ENCODE results near the gene IP6K2.

Gene IP6K2

GRCh38 chr3:48716508-48716981, 476 bp downstream of the IP6K2 start:
- Mint-ChIP-seq H3K4me3 (peak overlapping the region; percentile 96), H3K36me3 (ENCODE audit: insufficient read depth) (peaks cover 30% of the 10 kb centered on the region), H3K9me3 (no peaks in the 10 kb centered on the region), H3K27ac (ENCODE audit: low read depth) (peak overlapping the region; percentile 94), H3K27me3 (no peaks in the 10 kb centered on the region), H3K4me1 (peaks cover 43% of the 10 kb centered on the region)
- peak in 1 of 2 donors; percentile 17 for DNase-seq (ENCODE audit: low spot score in 2 of 2)
- ATAC-seq (replicated peaks; ENCODE audit: extremely low read depth, poor library complexity, severe bottlenecking) = peak; percentile 29

DNA sequence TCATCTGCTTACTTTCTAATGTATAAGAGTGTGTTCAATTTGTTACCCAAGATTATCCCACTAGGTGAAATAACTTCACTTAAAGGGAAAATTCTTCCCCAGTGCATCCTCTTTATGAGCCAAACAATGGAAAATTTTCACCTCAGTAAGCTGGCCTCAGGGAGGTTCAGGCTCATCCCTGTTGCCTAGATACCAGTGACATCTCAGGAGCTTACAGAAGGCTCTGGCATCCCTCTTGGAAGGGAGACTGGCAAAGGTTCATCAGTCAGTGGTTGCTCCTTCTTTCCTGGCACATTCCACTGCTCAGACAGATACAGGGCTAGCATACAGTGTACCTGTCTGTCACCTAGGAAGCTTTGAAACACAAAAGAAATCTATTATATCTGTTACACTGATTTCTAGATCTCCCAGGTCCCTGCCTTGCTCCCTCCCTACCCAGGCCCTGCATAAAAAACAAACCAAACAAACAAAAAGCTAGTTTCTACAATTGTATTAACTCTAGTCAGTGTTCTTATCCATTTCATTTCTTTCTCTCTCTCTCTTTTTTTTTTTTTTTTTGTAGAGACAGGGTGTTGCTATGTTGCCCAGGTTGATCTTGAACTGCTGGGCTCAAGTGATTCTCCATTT, 1.7 kb downstream of the IP6K2 start:
- DNase-seq (ENCODE audit: low spot score in 2 of 2) = no peak
- peaks cover 37% of the 10 kb centered on the region for H3K36me3 Mint-ChIP-seq (ENCODE audit: insufficient read depth)
- H3K27ac Mint-ChIP-seq (ENCODE audit: low read depth) = peak overlapping the region; percentile 94
- H3K4me1 Mint-ChIP-seq = peaks cover 52% of the 10 kb centered on the region
- peak overlapping the region; percentile 96 for H3K4me3 Mint-ChIP-seq
- ATAC-seq (replicated peaks; ENCODE audit: extremely low read depth, poor library complexity, severe bottlenecking) = no peak
- no peaks in the 10 kb centered on the region for H3K27me3 Mint-ChIP-seq
- H3K9me3 Mint-ChIP-seq = no peaks in the 10 kb centered on the region

- Mint-ChIP-seq H3K4me3 (no peak overlapping the region), H3K36me3 (ENCODE audit: insufficient read depth) (peaks cover 41% of the 10 kb centered on the region), H3K27ac (ENCODE audit: low read depth) (peak overlapping the region; percentile 46), H3K27me3 (no peaks in the 10 kb centered on the region), H3K9me3 (no peaks in the 10 kb centered on the region), H3K4me1 (peaks cover 62% of the 10 kb centered on the region)
- no peak for ATAC-seq (replicated peaks; ENCODE audit: extremely low read depth, poor library complexity, severe bottlenecking)
- no peak for DNase-seq (ENCODE audit: low spot score in 2 of 2)
Measured at GRCh38 chr3:48711727-48712126, 5.3 kb downstream of the IP6K2 start.

- no peaks in the 10 kb centered on the region for H3K9me3 Mint-ChIP-seq
- peaks cover 45% of the 10 kb centered on the region for H3K36me3 Mint-ChIP-seq (ENCODE audit: insufficient read depth)
- DNase-seq (ENCODE audit: low spot score in 2 of 2) (no peak), ATAC-seq (replicated peaks; ENCODE audit: extremely low read depth, poor library complexity, severe bottlenecking) (no peak)
- H3K4me1 Mint-ChIP-seq = peaks cover 54% of the 10 kb centered on the region
- H3K27ac Mint-ChIP-seq (ENCODE audit: low read depth) = no peak overlapping the region
- H3K4me3 Mint-ChIP-seq = no peak overlapping the region
- no peaks in the 10 kb centered on the region for H3K27me3 Mint-ChIP-seq
Measured at GRCh38 chr3:48709051-48709461, 8.0 kb downstream of the IP6K2 start.

- no peak overlapping the region for H3K27ac Mint-ChIP-seq (ENCODE audit: low read depth)
- DNase-seq (ENCODE audit: low spot score in 2 of 2) (no peak), ATAC-seq (replicated peaks; ENCODE audit: extremely low read depth, poor library complexity, severe bottlenecking) (no peak)
- no peaks in the 10 kb centered on the region for H3K27me3 Mint-ChIP-seq
- H3K9me3 Mint-ChIP-seq = no peaks in the 10 kb centered on the region
- H3K36me3 Mint-ChIP-seq (ENCODE audit: insufficient read depth) = peaks cover 46% of the 10 kb centered on the region
- no peak overlapping the region for H3K4me3 Mint-ChIP-seq
- H3K4me1 Mint-ChIP-seq = peaks cover 53% of the 10 kb centered on the region
Measured at GRCh38 chr3:48708481-48708889, 8.5 kb downstream of the IP6K2 start.

DNA sequence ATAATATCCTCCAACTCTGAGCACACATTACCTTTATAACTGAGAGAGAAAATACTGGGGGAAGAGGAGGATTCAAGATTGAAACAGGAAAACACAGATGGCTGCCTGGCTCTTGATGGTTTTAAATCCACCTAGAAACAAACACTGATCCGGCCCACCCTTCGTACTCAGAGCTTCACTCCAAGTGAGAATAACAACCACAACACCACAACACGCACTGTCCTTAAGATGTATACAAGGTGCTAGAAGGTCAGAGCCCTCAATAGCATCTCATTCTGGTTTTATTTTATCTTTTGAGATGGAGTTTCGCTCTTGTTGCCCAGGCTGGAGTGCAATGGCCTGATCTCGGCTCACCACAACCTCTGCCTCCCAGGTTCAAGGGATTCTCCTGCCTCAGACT, 9.9 kb downstream of the IP6K2 start:
- ATAC-seq (replicated peaks; ENCODE audit: extremely low read depth, poor library complexity, severe bottlenecking) = no peak
- no peak for DNase-seq (ENCODE audit: low spot score in 2 of 2)
- no peaks in the 10 kb centered on the region for H3K9me3 Mint-ChIP-seq
- H3K27me3 Mint-ChIP-seq = no peaks in the 10 kb centered on the region
- peaks cover 45% of the 10 kb centered on the region for H3K36me3 Mint-ChIP-seq (ENCODE audit: insufficient read depth)
- H3K27ac Mint-ChIP-seq (ENCODE audit: low read depth) = no peak overlapping the region
- no peak overlapping the region for H3K4me3 Mint-ChIP-seq
- H3K4me1 Mint-ChIP-seq = peaks cover 57% of the 10 kb centered on the region

DNA sequence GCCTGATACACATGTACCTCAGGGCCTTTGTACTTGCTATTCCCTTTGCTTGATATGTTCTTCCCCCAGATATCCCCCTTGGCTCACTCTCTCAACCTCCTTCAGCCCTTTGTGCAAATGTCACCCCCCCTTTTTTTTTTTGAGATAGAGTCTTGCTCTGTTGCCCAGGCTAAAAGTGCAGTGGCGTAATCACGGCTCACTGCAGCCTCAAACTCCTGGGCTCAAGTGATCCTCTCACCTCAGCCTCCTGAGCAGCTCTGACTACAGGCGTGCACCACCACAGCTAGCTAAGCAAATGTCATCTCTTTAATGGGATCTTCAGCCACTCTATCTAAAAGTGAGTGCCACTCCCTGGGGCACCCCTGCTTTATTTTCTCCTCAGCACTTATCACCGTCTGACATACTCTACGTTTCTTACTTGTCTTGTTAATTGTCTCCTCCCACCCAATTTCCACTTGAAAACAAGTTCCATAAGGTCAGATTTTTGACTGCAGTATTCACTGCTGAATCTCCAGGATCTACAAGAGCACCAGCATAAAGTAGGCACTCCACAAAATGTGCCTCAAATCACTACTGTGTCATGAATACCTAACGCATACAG, 14.6 kb downstream of the IP6K2 start:
- Mint-ChIP-seq H3K9me3 (no peaks in the 10 kb centered on the region), H3K27me3 (no peaks in the 10 kb centered on the region), H3K27ac (ENCODE audit: low read depth) (peak overlapping the region; percentile 20), H3K4me3 (no peak overlapping the region), H3K36me3 (ENCODE audit: insufficient read depth) (peaks cover 33% of the 10 kb centered on the region), H3K4me1 (peaks cover 44% of the 10 kb centered on the region)
- DNase-seq (ENCODE audit: low spot score in 2 of 2) (no peak), ATAC-seq (replicated peaks; ENCODE audit: extremely low read depth, poor library complexity, severe bottlenecking) (no peak)

GRCh38 chr3:48700731-48701405, 16.2 kb downstream of the IP6K2 start:
- H3K4me3 Mint-ChIP-seq = no peak overlapping the region
- no peak for ATAC-seq (replicated peaks; ENCODE audit: extremely low read depth, poor library complexity, severe bottlenecking)

DNA sequence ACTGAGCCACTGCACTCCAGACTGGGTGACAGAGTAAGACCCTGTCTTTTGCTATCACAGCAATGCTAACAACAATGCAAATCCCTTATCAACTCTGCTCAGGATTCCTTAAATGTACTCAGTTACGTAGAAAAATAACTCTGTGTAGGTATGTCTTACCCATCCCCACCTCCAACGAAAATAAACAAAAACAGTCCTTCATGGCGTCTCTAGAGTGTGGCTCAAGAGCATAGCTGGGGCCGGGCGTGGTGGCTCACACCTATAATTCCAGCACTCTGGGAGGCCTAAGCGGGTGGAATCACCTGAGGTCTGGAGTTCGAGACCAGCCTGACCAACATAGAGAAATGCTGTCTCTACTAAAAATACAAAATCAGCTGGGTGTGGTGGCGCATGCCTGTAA, 18.1 kb downstream of the IP6K2 start:
- H3K9me3 Mint-ChIP-seq = no peaks in the 10 kb centered on the region

More at GRCh38 chr3:48700731-48701405, 16.2 kb downstream of the IP6K2 start:
- Mint-ChIP-seq H3K4me1 (peaks cover 33% of the 10 kb centered on the region), H3K36me3 (ENCODE audit: insufficient read depth) (peaks cover 33% of the 10 kb centered on the region), H3K27ac (ENCODE audit: low read depth) (no peak overlapping the region), H3K9me3 (no peaks in the 10 kb centered on the region), H3K27me3 (no peaks in the 10 kb centered on the region)
- no peak for DNase-seq (ENCODE audit: low spot score in 2 of 2)

GRCh38 chr3:48697952-48698351, 19.1 kb downstream of the IP6K2 start:
- ATAC-seq (replicated peaks; ENCODE audit: extremely low read depth, poor library complexity, severe bottlenecking) (no peak), DNase-seq (ENCODE audit: low spot score in 2 of 2) (no peak)
- Mint-ChIP-seq H3K27ac (ENCODE audit: low read depth) (no peak overlapping the region), H3K36me3 (ENCODE audit: insufficient read depth) (peaks cover 38% of the 10 kb centered on the region), H3K27me3 (no peaks in the 10 kb centered on the region), H3K9me3 (no peaks in the 10 kb centered on the region), H3K4me3 (no peak overlapping the region), H3K4me1 (peaks cover 32% of the 10 kb centered on the region)

More for the DNA sequence above, 18.1 kb downstream of the IP6K2 start:
- DNase-seq (ENCODE audit: low spot score in 2 of 2) (no peak), ATAC-seq (replicated peaks; ENCODE audit: extremely low read depth, poor library complexity, severe bottlenecking) (no peak)
- H3K4me3 Mint-ChIP-seq = peak overlapping the region; percentile 11
- H3K36me3 Mint-ChIP-seq (ENCODE audit: insufficient read depth) = peaks cover 30% of the 10 kb centered on the region
- no peaks in the 10 kb centered on the region for H3K27me3 Mint-ChIP-seq
- H3K27ac Mint-ChIP-seq (ENCODE audit: low read depth) = peak overlapping the region; percentile 46
- H3K4me1 Mint-ChIP-seq = peaks cover 34% of the 10 kb centered on the region

GRCh38 chr3:48696601-48697000, 20.4 kb downstream of the IP6K2 start:
- no peak overlapping the region for H3K4me3 Mint-ChIP-seq

DNA sequence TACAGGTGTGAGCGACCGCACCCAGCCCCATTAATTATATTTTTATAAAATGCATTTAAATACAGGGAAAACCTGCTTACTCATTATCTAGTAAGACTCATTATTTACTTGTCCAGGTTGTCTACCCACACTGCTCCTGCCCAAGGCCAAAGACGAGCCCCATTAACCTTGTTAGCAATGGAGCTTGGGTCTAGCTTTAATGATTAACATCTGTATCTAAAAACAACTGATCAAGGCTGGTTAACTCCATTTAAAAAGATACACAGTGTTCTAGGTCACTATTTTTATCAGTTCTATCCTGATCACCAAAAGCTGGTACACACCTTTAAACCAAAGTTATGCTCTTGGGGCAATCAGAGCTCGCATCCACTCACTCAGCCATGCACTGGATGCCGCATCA, 20.9 kb downstream of the IP6K2 start:
- DNase-seq (ENCODE audit: low spot score in 2 of 2) = no peak

More at GRCh38 chr3:48696601-48697000, 20.4 kb downstream of the IP6K2 start:
- peaks cover 23% of the 10 kb centered on the region for H3K4me1 Mint-ChIP-seq
- peaks cover 45% of the 10 kb centered on the region for H3K36me3 Mint-ChIP-seq (ENCODE audit: insufficient read depth)
- no peaks in the 10 kb centered on the region for H3K27me3 Mint-ChIP-seq
- ATAC-seq (replicated peaks; ENCODE audit: extremely low read depth, poor library complexity, severe bottlenecking) (no peak), DNase-seq (ENCODE audit: low spot score in 2 of 2) (no peak)
- H3K27ac Mint-ChIP-seq (ENCODE audit: low read depth) = no peak overlapping the region
- H3K9me3 Mint-ChIP-seq = no peaks in the 10 kb centered on the region

GRCh38 chr3:48695393-48695753, 21.6 kb downstream of the IP6K2 start:
- Mint-ChIP-seq H3K36me3 (ENCODE audit: insufficient read depth) (peaks cover 54% of the 10 kb centered on the region), H3K27me3 (no peaks in the 10 kb centered on the region), H3K27ac (ENCODE audit: low read depth) (no peak overlapping the region), H3K9me3 (no peaks in the 10 kb centered on the region), H3K4me1 (peaks cover 23% of the 10 kb centered on the region), H3K4me3 (no peak overlapping the region)
- DNase-seq (ENCODE audit: low spot score in 2 of 2) (no peak), ATAC-seq (replicated peaks; ENCODE audit: extremely low read depth, poor library complexity, severe bottlenecking) (no peak)

More for the DNA sequence above, 20.9 kb downstream of the IP6K2 start:
- Mint-ChIP-seq H3K9me3 (no peaks in the 10 kb centered on the region), H3K4me1 (peaks cover 23% of the 10 kb centered on the region), H3K36me3 (ENCODE audit: insufficient read depth) (peaks cover 48% of the 10 kb centered on the region), H3K27ac (ENCODE audit: low read depth) (no peak overlapping the region), H3K27me3 (no peaks in the 10 kb centered on the region), H3K4me3 (no peak overlapping the region)
- no peak for ATAC-seq (replicated peaks; ENCODE audit: extremely low read depth, poor library complexity, severe bottlenecking)

Data from central memory CD8-positive, alpha-beta T cell (primary cell).